Breast epithelium (tissue), 4 donors: ENCODE results near the gene CAV2. TPM values are rescaled to one million over a fixed set of nuclear protein-coding genes. Genes with fewer than 3 reads are reported as not detected.
A peak's percentile ranks its signal among the peaks of the same experiment; 100 is the strongest.

Experiments used
- DNase-seq, 2 donors: peaks; one replicate each; pipeline ENCODE4 v3.0.0-alpha.2; 2019; ENCODE audit warnings: low spot score in 2 of 2
- H3K27ac ChIP-seq, 2 donors: fragments of 200-600 bp; sonication (generic) in 1 of 2; one replicate each; pipeline ENCODE4 v1.5.1; 2016 to 2019; ENCODE audit warnings: mild to moderate bottlenecking in 1 of 2
- H3K27me3 ChIP-seq, 2 donors: fragments of 200-600 bp; sonication (generic) in 1 of 2; one replicate each; pipeline versions ENCODE4 v1.5.1 to v1.6.0; 2017 to 2019; ENCODE audit warnings: control low read depth in 1 of 2, mild to moderate bottlenecking in 1 of 2
- H3K36me3 ChIP-seq: fragments of 200-600 bp; one replicate; pipeline ENCODE4 v1.5.1; 2019
- H3K4me1 ChIP-seq, 2 donors: fragments of 200-600 bp; sonication (generic); one replicate each; pipeline ENCODE4 v1.5.1; 2016 to 2019; ENCODE audit warnings: control low read depth in 1 of 2
- H3K4me3 ChIP-seq, 3 donors: fragments of 200-600 bp; sonication (generic); 1 replicate in 2 of 3; 2 replicates in 1 of 3; pipeline ENCODE4 v1.5.1; 2016 to 2019; ENCODE audit warnings: mild to moderate bottlenecking in 3 of 3, moderate library complexity in 2 of 3
- H3K9me3 ChIP-seq, 2 donors: fragments of 200-600 bp; sonication (generic) in 1 of 2; one replicate each; pipeline ENCODE4 v1.5.1; 2016 to 2019; ENCODE audit warnings: control low read depth in 1 of 2
- CTCF ChIP-seq, 3 donors: fragments of 450-650 bp; IDR thresholded peaks; one replicate each; pipeline ENCODE4 v1.5.1; 2016 to 2017; ENCODE audit warnings: antibody characterized with exemption in 3 of 3, mild to moderate bottlenecking in 3 of 3, moderate library complexity in 3 of 3
- POLR2A ChIP-seq: fragments of 450-650 bp; IDR thresholded peaks from one replicate; pipeline ENCODE4 v1.6.1; 2016; ENCODE audit warnings: antibody characterized with exemption, mild to moderate bottlenecking, moderate library complexity
- POLR2AphosphoS5 ChIP-seq, 3 donors: sonication (generic); formaldehyde crosslinking; IDR thresholded peaks; one replicate each; pipeline ENCODE4 v1.6.1; 2017; ENCODE audit warnings: antibody characterized with exemption in 3 of 3
- intact Hi-C: fragments of 100-400 bp; cut with DNase I; formaldehyde crosslinking; loops from one replicate; pipeline ENCODE4 v1.15.1; 2023; ENCODE audit warnings: low total_unique reads
- total RNA-seq, 3 donors: library from RNA; depleted of rRNA; stranded (reverse); fragments of >200 nt; gene quantifications; one replicate each; pipeline ENCODE4 v1.1.0, GENCODE V29; 2016

Gene CAV2
- total RNA-seq, 3 donors from 2014 or later, result 63.3 to 311 (median 97.6) TPM

- Histone ChIP-seq H3K27ac (peak overlapping the region in 1 of 2 donors; percentile 53), H3K27me3 (no peaks in the 10 kb centered on the region), H3K36me3 (no peaks in the 10 kb centered on the region), H3K4me3 (no peak overlapping the region), H3K9me3 (no peaks in the 10 kb centered on the region), H3K4me1 (no peaks in the 10 kb centered on the region)
- intact Hi-C loops, result no loop called here
- no peak for DNase-seq
- TF ChIP-seq CTCF (IDR thresholded peaks at IDR 0.05), result no peak
- no peak for TF ChIP-seq POLR2A
- TF ChIP-seq POLR2AphosphoS5 (IDR thresholded peaks at IDR 0.05), result no peak
Measured at GRCh38 chr7:116544487-116544886, 44.9 kb downstream of the CAV2 start.

DNA sequence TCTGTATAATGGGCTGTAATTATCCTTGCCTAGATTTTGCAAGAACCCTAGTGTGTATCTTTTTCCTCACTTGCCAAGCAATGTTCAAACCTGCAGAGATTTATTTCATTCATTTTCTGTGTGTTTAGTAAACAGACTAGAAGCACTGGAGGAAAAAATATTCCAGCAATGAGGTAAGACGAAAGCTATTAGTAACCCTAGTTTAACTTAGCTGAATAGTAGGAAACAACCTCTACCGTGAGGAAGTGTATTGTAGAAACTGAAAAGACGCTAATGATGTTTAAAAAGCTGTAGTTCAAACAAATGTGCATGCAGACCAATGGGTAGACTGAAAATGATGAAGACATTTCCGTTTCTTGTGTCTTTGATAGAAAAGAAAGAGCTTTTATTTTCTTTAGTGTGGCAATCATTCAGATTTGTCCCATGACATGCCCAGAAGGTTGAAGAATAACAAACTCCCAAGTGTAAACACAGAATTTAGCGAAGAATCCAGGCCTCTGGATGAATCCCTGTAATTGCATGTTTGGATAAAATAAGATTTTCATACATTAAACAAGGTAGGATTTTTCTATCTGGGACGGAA is 46.0 kb downstream of the CAV2 start:
- intact Hi-C loops, result no loop called here
- Histone ChIP-seq H3K4me3 (no peak overlapping the region), H3K4me1 (no peaks in the 10 kb centered on the region), H3K27me3 (no peaks in the 10 kb centered on the region), H3K9me3 (no peaks in the 10 kb centered on the region), H3K27ac (peak overlapping the region in 1 of 2 donors; percentile 0), H3K36me3 (no peaks in the 10 kb centered on the region)
- DNase-seq, result no peak
- TF ChIP-seq POLR2AphosphoS5 (IDR thresholded peaks at IDR 0.05), result no peak
- no peak for TF ChIP-seq CTCF (IDR thresholded peaks at IDR 0.05)
- no peak for TF ChIP-seq POLR2A

DNA sequence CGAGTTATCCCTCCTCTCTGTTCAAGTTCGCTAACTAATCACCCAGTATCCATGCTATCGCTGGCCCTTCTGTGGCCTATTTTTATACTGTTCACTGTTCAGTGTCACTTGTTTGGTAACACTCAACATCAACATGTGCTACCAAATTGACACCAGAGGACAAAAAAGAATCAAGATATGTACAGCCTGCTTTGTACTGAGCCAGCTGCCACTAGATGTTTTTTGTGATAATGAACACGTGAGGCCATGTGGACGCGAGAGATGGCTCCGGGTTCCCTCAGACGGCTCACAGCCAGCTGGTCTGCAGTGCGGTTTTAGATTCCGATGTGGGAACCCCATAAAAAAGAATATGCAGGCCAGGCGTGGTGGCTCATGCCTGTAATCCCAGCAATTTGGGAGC is 46.5 kb downstream of the CAV2 start:
- no peaks in the 10 kb centered on the region for H3K36me3 ChIP-seq
- no peaks in the 10 kb centered on the region for H3K9me3 ChIP-seq
- intact Hi-C loops, result no loop called here
- no peak for TF ChIP-seq POLR2AphosphoS5 (IDR thresholded peaks at IDR 0.05)
- TF ChIP-seq POLR2A, result no peak
- no peak for TF ChIP-seq CTCF (IDR thresholded peaks at IDR 0.05)
- no peaks in the 10 kb centered on the region for H3K4me1 ChIP-seq
- H3K27me3 ChIP-seq, result no peaks in the 10 kb centered on the region
- H3K4me3 ChIP-seq, result no peak overlapping the region
- no peak for DNase-seq
- no peak overlapping the region for H3K27ac ChIP-seq

GRCh38 chr7:116546916-116547315 is 47.4 kb downstream of the CAV2 start:
- Histone ChIP-seq H3K27ac (no peak overlapping the region), H3K36me3 (no peaks in the 10 kb centered on the region), H3K4me1 (no peaks in the 10 kb centered on the region), H3K27me3 (no peaks in the 10 kb centered on the region), H3K4me3 (no peak overlapping the region), H3K9me3 (no peaks in the 10 kb centered on the region)
- DNase-seq, result no peak
- TF ChIP-seq POLR2A (no peak), CTCF (IDR thresholded peaks at IDR 0.05) (no peak), POLR2AphosphoS5 (IDR thresholded peaks at IDR 0.05) (no peak)
- intact Hi-C loops, result no loop called here

GRCh38 chr7:116547347-116547746 is 47.8 kb downstream of the CAV2 start:
- Histone ChIP-seq H3K36me3 (no peaks in the 10 kb centered on the region), H3K27ac (peak overlapping the region in 1 of 2 donors; percentile 38)
- intact Hi-C loops, result no loop called here

More at GRCh38 chr7:116547347-116547746, 47.8 kb downstream of the CAV2 start:
- H3K27me3 ChIP-seq, result no peaks in the 10 kb centered on the region
- no peak overlapping the region for H3K4me3 ChIP-seq
- no peaks in the 10 kb centered on the region for H3K9me3 ChIP-seq
- H3K4me1 ChIP-seq, result no peaks in the 10 kb centered on the region
- DNase-seq, result no peak
- TF ChIP-seq CTCF (IDR thresholded peaks at IDR 0.05) (no peak), POLR2AphosphoS5 (IDR thresholded peaks at IDR 0.05) (no peak), POLR2A (no peak)
